HepG2 (cell line): ENCODE results near the gene INAFM2.

ENCODE experiments used
- ATF3 ChIP-seq: sonication (generic); formaldehyde crosslinking; IDR thresholded peaks from 2 replicates; pipeline ENCODE4 v1.4.0; 2020; ENCODE audit warnings: missing genetic modification reagents
- BRF2 ChIP-seq: sonication (generic); formaldehyde crosslinking; IDR thresholded peaks from 2 replicates; pipeline ENCODE4 v1.8.1; 2022; ENCODE audit warnings: mild to moderate bottlenecking, missing genetic modification reagents
- CTCF ChIP-seq: sonication (generic); formaldehyde crosslinking; IDR thresholded peaks from 2 replicates; pipeline ENCODE4 v1.5.0; 2020; ENCODE audit warnings: mild to moderate bottlenecking, missing genetic modification reagents, moderate library complexity
- ELF1 ChIP-seq: sonication (generic); formaldehyde crosslinking; IDR thresholded peaks from 2 replicates; pipeline ENCODE4 v1.4.0; 2020; ENCODE audit warnings: missing genetic modification reagents
- JUNB ChIP-seq: sonication (generic); formaldehyde crosslinking; IDR thresholded peaks from 2 replicates; pipeline ENCODE4 v1.8.0; 2022; ENCODE audit warnings: missing genetic modification reagents, mild to moderate bottlenecking, borderline replicate concordance
- NFE2L2 ChIP-seq: fragments of 150-350 bp; IDR thresholded peaks from 2 replicates; pipeline ENCODE4 v1.6.1; 2014; ENCODE audit warnings: low read length
- REST ChIP-seq, 2 experiments: IDR thresholded peaks; 2 replicates each; pipeline ENCODE4 v1.6.1; 2011 to 2012; ENCODE audit warnings: low read length in 2 of 2, borderline replicate concordance in 1 of 2, low read depth in 1 of 2, mild to moderate bottlenecking in 1 of 2, moderate library complexity in 1 of 2
- SMC3 ChIP-seq: IDR thresholded peaks from 2 replicates; pipeline ENCODE4 v1.6.1; 2011; ENCODE audit warnings: low read length, improper control_type of control experiment
- ZBTB49 ChIP-seq: sonication (generic); formaldehyde crosslinking; IDR thresholded peaks from 2 replicates; pipeline ENCODE4 v1.4.0; 2020; ENCODE audit warnings: missing genetic modification reagents, borderline replicate concordance
- ZNF30 ChIP-seq: sonication (generic); formaldehyde crosslinking; IDR thresholded peaks from 2 replicates; pipeline ENCODE4 v1.5.0; 2020; ENCODE audit warnings: mild to moderate bottlenecking, missing genetic modification reagents
- ZNF530 ChIP-seq: sonication (generic); formaldehyde crosslinking; IDR thresholded peaks from 2 replicates; pipeline ENCODE4 v1.5.0; 2020; ENCODE audit warnings: low read depth, mild to moderate bottlenecking, missing genetic modification reagents
- ZNF777 ChIP-seq: sonication (generic); formaldehyde crosslinking; IDR thresholded peaks from 2 replicates; pipeline ENCODE4 v1.4.0; 2020; ENCODE audit warnings: missing genetic modification reagents

GRCh38 chr15:40369971-40370370 lies 46.5 kb downstream of the INAFM2 start:
- TF ChIP-seq ATF3 (CRISPR knock-in tag): no peak
- no peak for TF ChIP-seq ZNF530
- TF ChIP-seq BRF2 (CRISPR knock-in tag): no peak
- TF ChIP-seq JUNB (CRISPR knock-in tag): no peak
- TF ChIP-seq SMC3: no peak
- no peak for TF ChIP-seq REST (IDR thresholded peaks at IDR 0.05; ENCODE audit: borderline replicate concordance in 1 of 2, low read depth in 1 of 2, low read length in 2 of 2)
- TF ChIP-seq ZNF777 (CRISPR knock-in tag): no peak
- no peak for TF ChIP-seq CTCF (CRISPR knock-in tag)
- no peak for TF ChIP-seq ZBTB49 (CRISPR knock-in tag)
- TF ChIP-seq ZNF30 (CRISPR knock-in tag): no peak
- TF ChIP-seq NFE2L2: no peak
- no peak for TF ChIP-seq ELF1 (CRISPR knock-in tag)
